Activated CD4-positive, alpha-beta T cell treated with anti-CD3 and anti-CD28 coated beads, Interleukin-2, amount 10 ng/mL, durations not matched to agents 7 days and 5 days (primary cell): ENCODE results near the gene B3GNT9. TPM values are rescaled to one million over a fixed set of nuclear protein-coding genes. Genes with fewer than 3 reads are reported as not detected.
A peak's percentile ranks its signal among the peaks of the same experiment; 100 is the strongest.

ENCODE experiments used
- CTCF ChIA-PET: fragments of 350-600 bp; sonication (Branson Sonifier 250); formaldehyde crosslinking; loops from one replicate; lab custom pipeline; 2021; ENCODE audit warnings: antibody characterized with exemption; lab: Charles Lee
- POLR2A ChIA-PET: fragments of 350-600 bp; sonication (Branson Sonifier 250); formaldehyde crosslinking; loops from one replicate; lab custom pipeline; 2021; ENCODE audit warnings: antibody characterized with exemption; lab: Charles Lee
- DNase-seq: peaks from one replicate; pipeline ENCODE4 v3.0.0-alpha.2; 2020
- H3K27ac Mint-ChIP-seq: one replicate; pipeline ENCODE4 v1.8.0; 2021; ENCODE audit warnings: mild to moderate bottlenecking, moderate library complexity, mixed read lengths
- H3K27me3 Mint-ChIP-seq: one replicate; pipeline ENCODE4 v1.8.0; 2021; ENCODE audit warnings: mixed read lengths
- H3K36me3 Mint-ChIP-seq: one replicate; pipeline ENCODE4 v1.8.0; 2021; ENCODE audit warnings: low read depth, mixed read lengths
- H3K4me1 Mint-ChIP-seq: one replicate; pipeline ENCODE4 v1.8.0; 2021; ENCODE audit warnings: mixed read lengths
- H3K4me3 Mint-ChIP-seq: one replicate; pipeline ENCODE4 v1.8.0; 2021; ENCODE audit warnings: mild to moderate bottlenecking, moderate library complexity, mixed read lengths
- H3K9me3 Mint-ChIP-seq: one replicate; pipeline ENCODE4 v1.8.0; 2021; ENCODE audit warnings: mixed read lengths
- total RNA-seq, 2 experiments: library from RNA; stranded (reverse); gene quantifications; one replicate each; pipeline ENCODE4 v1.2.3, GENCODE V29; 2021

The B3GNT9 gene
- total RNA-seq, 2 experiments from 2014 or later = 7.1 to 7.2 TPM

DNA sequence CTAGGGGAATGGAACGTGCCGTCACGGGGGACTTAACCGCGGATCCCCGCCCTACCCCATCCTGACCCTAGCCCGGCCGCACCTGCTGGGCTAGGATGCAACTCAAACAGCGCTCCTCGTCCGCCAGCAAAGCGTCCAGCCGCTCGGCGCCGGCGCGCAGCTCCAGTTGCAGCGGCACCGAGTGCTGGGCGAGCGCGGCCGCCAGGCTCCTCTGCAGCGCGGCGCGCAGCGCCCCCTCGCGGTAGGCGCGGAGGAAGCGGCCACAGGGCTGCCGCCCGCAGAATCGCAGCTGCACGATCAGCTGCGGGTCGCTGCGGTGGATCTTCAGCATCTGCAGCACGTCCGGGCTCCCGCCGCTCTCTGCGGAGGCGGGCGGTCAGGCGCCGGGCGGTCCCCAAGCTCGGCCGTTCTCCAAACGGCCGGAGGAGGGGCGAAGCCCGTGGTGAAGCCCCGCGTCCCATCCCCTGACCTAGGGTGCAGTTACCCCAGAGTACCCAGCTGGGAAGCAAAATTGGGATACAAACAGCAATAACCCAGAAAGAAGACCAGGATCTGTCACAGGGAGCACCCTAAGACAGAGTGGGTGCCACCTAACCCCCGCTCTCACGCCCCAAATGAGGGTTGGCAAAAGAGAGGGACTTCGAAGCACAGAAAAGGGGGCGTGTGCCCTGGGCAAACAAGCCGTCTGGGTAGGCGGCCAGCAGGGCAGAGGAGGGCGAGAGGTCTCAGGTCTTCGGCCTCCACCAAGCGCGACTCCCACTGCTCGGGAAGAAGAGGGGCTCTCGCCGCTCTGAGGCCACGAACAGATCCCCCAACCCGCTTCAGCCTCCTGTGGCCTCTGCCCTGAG is 4.7 kb upstream of the B3GNT9 start:
- peaks cover 1% of the 10 kb centered on the region for H3K27me3 Mint-ChIP-seq
- ChIA-PET POLR2A (no interaction called here), CTCF (interaction anchor here (0.6 to 6.0 kb wide), 70 partner anchors 8 to 641 kb away, joined by 3 to 129 read pairs (median 5); partner anchors contain the start of genes CES3, CES4A, EXOC3L1 and FHOD1)
- H3K36me3 Mint-ChIP-seq = peaks cover 30% of the 10 kb centered on the region
- H3K9me3 Mint-ChIP-seq = no peaks in the 10 kb centered on the region
- peaks cover 67% of the 10 kb centered on the region for H3K4me1 Mint-ChIP-seq
- H3K27ac Mint-ChIP-seq = peak overlapping the region; percentile 100
- H3K4me3 Mint-ChIP-seq = peak overlapping the region; percentile 65
- DNase-seq = peak; percentile 79

DNA sequence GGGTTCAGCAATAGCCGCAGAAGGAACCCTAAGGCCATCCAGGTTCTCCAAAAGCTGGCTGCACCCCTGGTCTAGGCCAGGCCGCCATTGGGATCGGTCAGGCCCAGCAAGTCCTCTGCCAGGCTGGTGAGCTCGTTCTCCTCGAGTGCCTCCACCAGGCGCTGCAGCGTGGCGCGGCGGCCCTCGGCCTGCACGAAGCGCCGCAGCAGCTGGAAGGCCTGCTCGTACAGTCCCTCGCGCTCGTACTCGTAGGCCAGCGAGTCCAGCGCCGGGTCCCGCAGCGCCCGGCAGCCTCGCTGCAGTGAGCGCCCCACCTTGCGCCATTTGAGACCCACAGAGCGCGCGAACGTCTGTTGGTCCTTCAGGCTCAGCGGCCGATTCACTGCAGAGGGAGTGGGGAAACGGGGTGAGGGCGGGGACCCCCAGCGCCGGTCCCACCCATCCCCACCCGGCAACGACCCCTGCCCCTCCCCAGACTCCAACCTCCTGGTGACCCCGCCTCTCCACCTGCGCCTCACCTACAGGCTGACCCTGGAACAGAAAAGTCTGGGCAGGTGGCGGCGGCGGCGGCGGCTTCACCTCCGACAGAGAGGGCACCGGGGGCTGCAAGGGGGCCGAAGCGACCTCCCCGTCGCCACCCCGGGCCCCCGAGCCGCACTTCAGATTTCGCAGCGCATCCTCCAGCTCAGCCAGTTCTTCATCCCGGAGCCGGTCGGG is 3.9 kb upstream of the B3GNT9 start:
- Mint-ChIP-seq H3K9me3 (no peaks in the 10 kb centered on the region), H3K4me1 (peaks cover 67% of the 10 kb centered on the region), H3K27ac (no peak overlapping the region), H3K27me3 (peaks cover 1% of the 10 kb centered on the region), H3K36me3 (peaks cover 30% of the 10 kb centered on the region), H3K4me3 (peak overlapping the region; percentile 65)
- ChIA-PET CTCF (interaction anchor here (0.6 to 6.0 kb wide), 69 partner anchors 9 to 415 kb away, joined by 3 to 129 read pairs (median 5); partner anchors contain the start of genes CES3, CES4A, EXOC3L1 and FHOD1), POLR2A (no interaction called here)
- DNase-seq = no peak

DNA sequence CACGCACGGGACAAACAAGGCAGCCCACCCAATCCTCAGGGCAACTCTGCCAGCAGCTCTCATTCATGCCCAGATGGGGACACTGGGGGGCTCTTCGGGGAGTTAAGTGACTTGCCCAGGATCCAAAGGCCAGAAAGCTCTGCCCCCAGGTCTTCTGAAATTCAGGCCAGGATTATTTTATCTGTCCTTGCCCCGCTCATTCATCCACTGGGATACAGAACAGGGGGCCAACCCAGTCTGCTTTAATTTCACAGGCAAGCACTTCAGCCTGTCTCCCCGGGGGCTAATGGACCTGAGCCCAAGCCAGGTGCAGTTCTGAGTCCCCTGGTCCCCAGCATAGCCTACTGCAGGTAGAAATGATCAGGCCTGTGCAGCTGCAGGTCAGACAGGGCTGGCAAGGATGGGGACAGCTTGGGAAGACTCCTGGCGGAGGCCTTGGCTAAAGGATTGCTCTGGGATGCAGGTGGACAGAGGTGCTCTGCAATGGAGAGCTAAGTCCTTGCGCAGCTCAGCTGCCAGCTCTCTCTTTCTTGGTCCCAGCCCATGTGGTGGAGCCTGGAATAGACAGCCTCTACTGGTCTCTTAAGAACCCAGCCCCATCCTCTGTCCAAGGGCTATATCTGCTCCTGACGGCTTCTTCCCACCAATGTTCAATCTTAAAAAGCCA is 766 bp upstream of the B3GNT9 start:
- ChIA-PET CTCF (interaction anchor here (1.2 to 6.0 kb wide), 8 partner anchors 8 to 193 kb away, joined by 3 to 129 read pairs (median 5); partner anchors contain the start of genes CES3, FBXL8 and TRADD), POLR2A (interaction anchor here (0.7 kb wide), 1 partner anchor 135 kb away, joined by 3 read pairs; no protein-coding TSS in a partner anchor)
- peaks cover 46% of the 10 kb centered on the region for H3K4me1 Mint-ChIP-seq
- H3K9me3 Mint-ChIP-seq = no peaks in the 10 kb centered on the region
- H3K27me3 Mint-ChIP-seq = peaks cover 1% of the 10 kb centered on the region
- H3K4me3 Mint-ChIP-seq = peak overlapping the region; percentile 68
- H3K36me3 Mint-ChIP-seq = peaks cover 36% of the 10 kb centered on the region
- H3K27ac Mint-ChIP-seq = peak overlapping the region; percentile 74
- no peak for DNase-seq

DNA sequence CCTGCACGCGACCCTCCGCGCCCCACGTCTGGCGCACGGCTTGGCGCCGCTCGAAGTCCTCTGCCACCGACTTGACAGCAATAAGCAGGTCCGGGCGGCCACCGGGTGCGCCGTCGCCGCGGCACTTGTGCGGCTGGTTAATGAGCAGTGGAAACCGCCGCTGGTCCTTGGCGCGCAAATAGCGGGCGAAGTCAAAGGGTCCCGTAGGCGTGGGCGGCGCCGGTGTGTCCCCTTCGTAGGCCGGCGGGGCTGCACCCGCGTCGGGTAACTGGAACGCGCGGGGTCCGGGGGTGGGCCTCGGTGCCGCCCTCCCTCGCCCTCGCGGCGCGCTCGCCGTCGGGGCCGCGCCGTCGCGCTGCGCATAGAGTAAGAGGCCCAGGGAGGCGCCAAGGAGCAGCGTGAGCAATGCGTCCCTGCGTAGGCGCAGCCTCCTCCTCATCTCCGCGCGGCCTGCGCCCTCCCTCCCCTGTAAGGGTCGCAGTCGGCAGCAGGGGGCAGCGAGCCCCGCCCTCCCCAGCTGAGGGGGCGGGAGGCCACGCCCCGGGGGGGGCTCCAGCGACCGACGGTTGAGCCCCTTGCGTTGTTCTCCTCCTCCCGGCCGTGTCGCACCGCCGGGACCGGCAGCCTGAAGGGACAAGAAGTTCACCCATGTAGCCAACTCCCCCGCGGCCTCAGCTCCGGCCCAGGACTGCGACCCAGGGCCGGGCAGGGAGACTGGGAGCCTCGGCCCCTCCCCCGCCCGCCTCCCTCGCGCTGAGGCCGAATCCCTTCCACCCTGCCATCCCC is 558 bp downstream of the B3GNT9 start:
- Mint-ChIP-seq H3K4me3 (peak overlapping the region; percentile 68), H3K36me3 (peaks cover 33% of the 10 kb centered on the region), H3K27me3 (peaks cover 1% of the 10 kb centered on the region), H3K27ac (no peak overlapping the region), H3K9me3 (no peaks in the 10 kb centered on the region), H3K4me1 (peaks cover 35% of the 10 kb centered on the region)
- peak; percentile 46 for DNase-seq
- ChIA-PET CTCF (interaction anchor here (0.6 to 6.0 kb wide), 7 partner anchors 9 to 134 kb away, joined by 3 to 129 read pairs (median 4); partner anchors contain the start of genes FBXL8 and TRADD), POLR2A (interaction anchor here (0.7 kb wide), 1 partner anchor 133 kb away, joined by 3 read pairs; no protein-coding TSS in a partner anchor)

DNA sequence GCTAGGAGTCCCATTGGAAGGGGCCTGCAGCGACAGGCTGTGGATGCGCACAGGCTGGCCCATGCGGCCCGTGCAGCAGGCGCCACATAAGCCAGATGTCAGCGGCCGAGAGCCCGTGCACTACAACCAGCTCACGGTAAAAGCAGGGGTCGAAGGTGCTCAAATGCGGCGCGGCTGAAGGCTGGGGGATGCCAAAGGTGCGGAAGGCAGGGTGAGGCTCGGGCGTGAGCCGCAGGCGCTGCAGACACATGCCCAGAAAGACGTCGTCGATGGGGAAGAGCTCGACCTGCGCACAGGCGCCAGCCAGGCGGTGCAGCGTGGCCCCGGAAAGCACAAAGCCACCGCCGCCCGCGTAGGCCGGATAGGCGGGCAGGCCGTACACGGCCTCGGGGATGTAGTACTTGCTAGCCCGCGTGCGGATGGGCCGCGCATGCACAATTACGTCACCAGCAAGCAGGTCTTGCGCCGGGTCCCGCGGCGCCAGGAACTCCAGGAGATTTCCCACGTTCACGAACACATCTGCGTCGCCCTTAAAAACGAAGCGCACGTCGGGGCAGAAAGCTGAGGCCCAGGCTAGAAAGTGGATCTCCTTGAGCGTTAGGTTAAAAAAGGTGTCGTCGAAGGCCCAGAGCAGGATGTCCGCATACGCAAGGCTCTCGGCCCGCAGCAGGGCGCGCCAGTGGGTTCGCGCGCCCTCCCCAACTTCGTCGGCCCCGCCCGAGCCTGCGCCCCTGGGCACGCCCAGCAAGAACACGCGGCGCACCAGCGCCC is 1.3 kb downstream of the B3GNT9 start:
- no peaks in the 10 kb centered on the region for H3K9me3 Mint-ChIP-seq
- CTCF ChIA-PET = interaction anchor here (0.7 to 1.4 kb wide), 4 partner anchors 10 to 298 kb away, joined by 3 to 5 read pairs (median 4); no protein-coding TSS in a partner anchor
- POLR2A ChIA-PET = no interaction called here
- DNase-seq = no peak
- peak overlapping the region; percentile 43 for H3K4me3 Mint-ChIP-seq
- peaks cover 1% of the 10 kb centered on the region for H3K27me3 Mint-ChIP-seq
- peaks cover 32% of the 10 kb centered on the region for H3K36me3 Mint-ChIP-seq
- H3K27ac Mint-ChIP-seq = no peak overlapping the region
- H3K4me1 Mint-ChIP-seq = peaks cover 33% of the 10 kb centered on the region

DNA sequence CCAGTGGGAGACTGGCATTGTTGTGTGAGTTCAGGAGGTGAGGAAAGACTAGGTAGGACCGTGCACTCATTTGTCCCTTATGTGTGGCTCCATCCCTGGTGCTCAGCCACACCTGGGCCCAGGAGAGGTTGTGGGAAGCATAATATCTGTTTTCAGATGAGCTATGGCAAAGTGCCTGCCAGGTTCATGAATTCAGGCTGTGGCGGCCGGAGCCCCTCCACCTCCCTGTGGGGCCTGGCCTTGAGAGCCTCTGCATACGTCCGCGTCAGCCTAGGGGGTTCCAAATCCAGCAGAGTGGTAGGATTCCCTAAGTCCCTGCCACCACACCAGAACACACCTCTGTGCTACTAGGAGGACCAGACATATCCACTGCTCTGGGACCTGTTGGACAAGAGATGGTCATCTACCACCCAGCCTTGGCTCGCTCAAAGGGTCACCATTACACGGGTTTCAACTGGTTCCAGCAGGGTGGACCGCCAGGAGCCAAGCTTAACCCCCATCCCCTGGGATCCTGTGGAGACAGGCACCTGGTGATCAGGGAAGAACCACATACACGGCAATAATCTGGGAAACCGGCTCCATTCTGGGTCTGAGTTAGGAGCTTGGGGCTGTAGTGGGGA is 2.0 kb downstream of the B3GNT9 start:
- Mint-ChIP-seq H3K36me3 (peaks cover 27% of the 10 kb centered on the region), H3K4me1 (peaks cover 27% of the 10 kb centered on the region), H3K4me3 (peak overlapping the region; percentile 43), H3K27ac (no peak overlapping the region), H3K27me3 (peaks cover 1% of the 10 kb centered on the region), H3K9me3 (no peaks in the 10 kb centered on the region)
- CTCF ChIA-PET = interaction anchor here (0.7 to 1.4 kb wide), 4 partner anchors 9 to 298 kb away, joined by 3 to 5 read pairs (median 4); no protein-coding TSS in a partner anchor
- POLR2A ChIA-PET = no interaction called here
- no peak for DNase-seq

DNA sequence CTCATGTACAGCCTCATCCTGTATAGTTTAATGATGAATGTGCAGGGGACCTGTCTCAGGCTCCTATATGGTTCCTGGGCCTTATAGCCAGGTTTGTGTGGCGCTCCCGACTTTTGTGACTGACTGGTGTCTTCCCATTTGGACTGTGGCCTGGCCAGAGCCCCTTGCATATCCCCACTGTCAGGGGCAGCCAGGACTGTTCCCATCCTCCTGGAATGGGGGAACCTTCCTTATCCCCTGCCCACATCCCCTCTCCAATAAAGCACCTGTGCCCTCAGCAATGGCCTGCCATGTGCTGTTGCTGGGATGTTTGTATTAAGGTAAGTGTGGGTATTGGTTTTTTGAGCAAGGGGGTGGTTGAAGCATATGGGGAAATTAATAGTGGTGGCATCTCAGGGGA is 2.6 kb downstream of the B3GNT9 start:
- Mint-ChIP-seq H3K27ac (no peak overlapping the region), H3K9me3 (no peaks in the 10 kb centered on the region), H3K27me3 (peaks cover 1% of the 10 kb centered on the region), H3K4me1 (peaks cover 24% of the 10 kb centered on the region), H3K36me3 (peaks cover 28% of the 10 kb centered on the region), H3K4me3 (no peak overlapping the region)
- ChIA-PET CTCF (no interaction called here), POLR2A (no interaction called here)
- DNase-seq = no peak

DNA sequence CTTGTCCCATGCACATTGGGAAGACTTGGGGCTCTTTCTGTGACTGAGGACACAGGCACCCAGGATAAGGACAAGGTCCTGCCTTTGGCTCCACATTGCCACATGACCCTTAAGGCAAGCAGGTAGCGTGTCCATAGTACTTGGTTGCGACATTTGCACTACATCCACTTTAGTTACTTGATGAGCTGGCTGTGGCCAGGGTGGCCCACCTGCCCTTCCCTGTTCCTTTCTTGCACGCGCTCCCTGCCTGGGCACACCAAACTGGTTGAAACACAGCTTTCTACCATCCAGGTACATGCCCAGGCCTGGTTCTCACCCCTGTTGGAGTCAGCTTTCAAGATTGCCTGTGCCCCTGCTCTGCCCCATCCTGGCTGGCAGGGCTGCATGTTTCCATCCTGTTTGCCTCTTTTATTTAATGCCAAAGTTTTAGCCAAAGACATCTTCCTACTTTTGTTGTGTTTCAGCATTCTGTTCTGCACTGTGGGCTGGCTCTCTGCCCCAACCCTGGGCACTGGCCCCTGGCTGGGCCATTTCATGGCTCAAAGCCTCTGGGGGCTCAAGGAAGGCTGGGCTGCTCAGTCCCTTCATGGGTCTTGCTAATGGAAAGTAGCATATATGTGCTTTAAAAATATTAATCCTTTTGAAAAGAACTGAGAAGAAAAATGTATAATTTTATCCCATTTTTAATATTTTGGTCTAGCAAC is 3.2 kb downstream of the B3GNT9 start:
- CTCF ChIA-PET = no interaction called here
- no peak for DNase-seq
- peaks cover 17% of the 10 kb centered on the region for H3K4me1 Mint-ChIP-seq
- H3K36me3 Mint-ChIP-seq = peaks cover 28% of the 10 kb centered on the region
- POLR2A ChIA-PET = no interaction called here
- H3K27me3 Mint-ChIP-seq = peaks cover 1% of the 10 kb centered on the region
- H3K9me3 Mint-ChIP-seq = no peaks in the 10 kb centered on the region
- no peak overlapping the region for H3K4me3 Mint-ChIP-seq
- peak overlapping the region; percentile 50 for H3K27ac Mint-ChIP-seq

DNA sequence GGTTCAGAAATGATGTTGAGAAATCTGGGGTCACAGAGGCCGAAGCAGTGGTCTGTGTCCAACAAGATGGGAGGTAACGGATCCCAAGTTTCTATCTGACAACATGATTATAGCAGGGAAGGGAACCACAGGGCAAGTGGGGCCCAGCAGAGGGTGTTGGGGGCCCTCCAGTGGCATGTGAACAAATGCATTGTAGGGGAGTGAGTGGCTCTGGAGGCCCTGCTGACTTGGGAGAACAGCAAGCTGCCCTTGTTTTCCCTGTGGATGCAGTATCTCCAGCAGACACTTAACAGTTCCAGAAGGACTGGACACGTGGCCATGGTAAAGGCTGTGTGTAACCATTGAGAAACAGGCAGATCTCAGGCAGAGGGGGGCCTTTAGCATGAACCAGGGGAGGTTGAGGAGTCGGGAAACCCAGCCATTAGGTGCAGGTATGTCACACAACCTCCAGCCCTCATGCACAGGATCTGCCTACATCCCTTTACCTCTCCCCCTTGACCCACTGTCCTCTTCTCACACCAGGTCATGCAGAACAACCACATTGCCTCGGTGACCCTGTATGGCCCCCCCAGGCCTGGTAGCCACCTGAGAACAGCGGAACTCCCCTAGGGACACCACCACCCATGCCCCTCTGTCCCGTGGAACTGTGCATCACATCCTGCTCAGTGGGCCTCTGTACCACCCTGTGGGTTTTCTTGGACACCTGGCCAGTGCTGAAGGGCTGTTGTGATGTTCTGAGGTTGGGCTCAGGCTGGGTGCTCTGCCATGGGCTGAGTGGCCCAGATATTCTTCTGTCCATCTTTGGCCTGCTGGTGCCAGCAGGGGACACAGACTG is 4.1 kb downstream of the B3GNT9 start:
- no peak overlapping the region for H3K4me3 Mint-ChIP-seq
- POLR2A ChIA-PET = no interaction called here
- peaks cover 12% of the 10 kb centered on the region for H3K4me1 Mint-ChIP-seq
- no peak overlapping the region for H3K27ac Mint-ChIP-seq
- peaks cover 1% of the 10 kb centered on the region for H3K27me3 Mint-ChIP-seq
- H3K9me3 Mint-ChIP-seq = no peaks in the 10 kb centered on the region
- CTCF ChIA-PET = interaction anchor here (1.8 to 3.2 kb wide), 2 partner anchors 8 to 129 kb away, joined by 6 to 19 read pairs; no protein-coding TSS in a partner anchor
- no peak for DNase-seq
- peaks cover 29% of the 10 kb centered on the region for H3K36me3 Mint-ChIP-seq

DNA sequence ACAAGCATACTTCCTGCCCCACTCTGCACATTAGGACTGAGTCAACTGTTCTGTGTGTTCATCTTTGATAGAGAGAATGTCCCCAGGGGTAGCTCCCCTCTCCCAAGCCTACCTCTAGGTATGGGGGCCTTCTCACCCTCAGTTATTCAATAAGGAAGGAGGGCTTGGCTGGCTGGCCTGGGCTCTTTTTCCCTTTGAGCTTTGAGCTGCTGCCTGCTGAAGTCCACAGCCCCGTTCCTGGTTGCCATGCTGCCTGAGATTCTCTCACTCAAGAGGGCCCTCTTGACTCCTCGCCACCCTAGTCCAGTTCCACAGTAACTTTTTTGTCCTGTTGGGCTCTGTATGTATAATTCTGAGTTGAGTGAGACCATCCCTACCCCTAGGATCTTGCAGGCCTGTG is 5.1 kb downstream of the B3GNT9 start:
- Mint-ChIP-seq H3K36me3 (peaks cover 32% of the 10 kb centered on the region), H3K4me1 (peaks cover 3% of the 10 kb centered on the region)
- POLR2A ChIA-PET = no interaction called here

More for the DNA sequence above, 5.1 kb downstream of the B3GNT9 start:
- no peaks in the 10 kb centered on the region for H3K9me3 Mint-ChIP-seq
- no peak overlapping the region for H3K4me3 Mint-ChIP-seq
- H3K27ac Mint-ChIP-seq = no peak overlapping the region
- DNase-seq = no peak
- H3K27me3 Mint-ChIP-seq = no peaks in the 10 kb centered on the region
- CTCF ChIA-PET = interaction anchor here (0.9 to 3.2 kb wide), 3 partner anchors 9 to 128 kb away, joined by 4 to 19 read pairs (median 6); no protein-coding TSS in a partner anchor
